GM12878 (cell line): Measurements from ENCODE around the gene OTOA. TPM values are rescaled to one million over a fixed set of nuclear protein-coding genes. Genes with fewer than 3 reads are reported as not detected.

Experiments
- ATAC-seq: fragments of 200-7000 bp; cut with Tn5 transposase; 3 replicates; pipeline ENCODE4 v1.9.1; 2020; ENCODE audit warnings: mild to moderate bottlenecking, moderate library complexity
- BruUV-seq: library from RNA; stranded (reverse); fragments of 400-500 nt; replicated peaks from 2 replicates; lab custom pipeline; 2021; lab: Mats Ljungman, UMichigan
- CTCF ChIA-PET: fragments of 300-600 bp; sonication (Branson Sonifier 250); formaldehyde crosslinking; extraction: SDS; loops from one replicate; lab custom pipeline; 2021; ENCODE audit warnings: inconsistent platforms; lab: Yijun Ruan, JAX
- POLR2A ChIA-PET: fragments of 350-600 bp; formaldehyde crosslinking; extraction: SDS; loops from one replicate; lab custom pipeline; 2021; ENCODE audit warnings: inconsistent platforms; lab: Charles Lee
- RAD21 ChIA-PET: fragments of 300-600 bp; sonication (Branson Sonifier 250); formaldehyde crosslinking; loops from one replicate; lab custom pipeline; 2023; ENCODE audit warnings: antibody characterized with exemption; ENCODE audit not compliant: unreplicated experiment; lab: Charles Lee
- SMC1A ChIA-PET: fragments of 300-600 bp; sonication (Branson Sonifier 250); formaldehyde crosslinking; loops from one replicate; lab custom pipeline; 2023; ENCODE audit not compliant: unreplicated experiment, uncharacterized antibody; lab: Charles Lee
- DNase-seq: peaks from one replicate; pipeline ENCODE4 v3.0.0-alpha.2; 2011; ENCODE audit warnings: low read depth, low spot score
- FAIRE-seq: peaks from 3 replicates; lab custom pipeline; 2011; peaks lifted over from hg19 to GRCh38; lab: Jason Lieb, UNC
- H2AFZ ChIP-seq: 2 replicates; pipeline ENCODE4 v1.6.0; 2011; ENCODE audit warnings: low read depth, low read length, control low read depth; ENCODE audit not compliant: control insufficient read depth
- H3K27ac ChIP-seq: 2 replicates; pipeline ENCODE4 v1.5.1; 2011; ENCODE audit warnings: control low read depth; ENCODE audit not compliant: control insufficient read depth, insufficient read depth
- H3K27me3 ChIP-seq, 2 experiments: replicated peaks in 1 of 2; 2 replicates each; pipeline versions ENCODE4 v1.6.0 to v1.6.1; 2011; ENCODE audit warnings: low read length in 1 of 2; ENCODE audit not compliant: control insufficient read depth in 2 of 2, insufficient read depth in 2 of 2
- H3K36me3 ChIP-seq, 2 experiments: 2 replicates each; pipeline ENCODE4 v1.5.1; 2011; ENCODE audit warnings: low read length in 1 of 2; ENCODE audit not compliant: control insufficient read depth in 2 of 2, insufficient read depth in 2 of 2
- H3K4me1 ChIP-seq: 2 replicates; pipeline ENCODE4 v1.6.1; 2011; ENCODE audit warnings: mild to moderate bottlenecking, low read length, moderate library complexity, mixed read lengths; ENCODE audit not compliant: control insufficient read depth, insufficient read depth
- H3K4me2 ChIP-seq: 2 replicates; pipeline ENCODE4 v1.6.0; 2011; ENCODE audit warnings: control low read depth; ENCODE audit not compliant: control insufficient read depth, insufficient read depth
- H3K4me3 ChIP-seq: fragments of 200-600 bp; sonication (generic); 2 replicates; pipeline ENCODE4 v1.5.1; 2016
- H3K79me2 ChIP-seq: 2 replicates; pipeline ENCODE4 v1.6.0; 2011; ENCODE audit warnings: low read length; ENCODE audit not compliant: control insufficient read depth, insufficient read depth
- H3K9ac ChIP-seq: 2 replicates; pipeline ENCODE4 v1.8.0; 2011; ENCODE audit warnings: low read length, control low read depth, mixed read lengths; ENCODE audit not compliant: control insufficient read depth, insufficient read depth
- H3K9me3 ChIP-seq: replicated peaks from 3 replicates; pipeline ENCODE4 v1.5.1; 2011; ENCODE audit warnings: mild to moderate bottlenecking, low read length; ENCODE audit not compliant: control insufficient read depth, insufficient read depth
- H4K20me1 ChIP-seq: 2 replicates; pipeline ENCODE4 v1.6.0; 2011; ENCODE audit not compliant: control insufficient read depth, insufficient read depth
- E2F8 ChIP-seq: fragments of 450-650 bp; IDR thresholded peaks from 2 replicates; pipeline ENCODE4 v1.6.1; 2018; ENCODE audit warnings: mild to moderate bottlenecking, low read depth, moderate library complexity; ENCODE audit not compliant: partially characterized antibody
- EGR1 ChIP-seq, 2 experiments: IDR thresholded peaks; 1 replicate in 1 of 2; 2 replicates in 1 of 2; pipeline ENCODE4 v1.6.1; 2011 to 2012; ENCODE audit warnings: low read depth in 2 of 2, low read length in 2 of 2, borderline replicate concordance in 1 of 2, mild to moderate bottlenecking in 1 of 2, moderate library complexity in 1 of 2
- ESRRA ChIP-seq: IDR thresholded peaks from 2 replicates; pipeline ENCODE4 v1.6.1; 2012; ENCODE audit warnings: mild to moderate bottlenecking, low read length, improper control_type of control experiment
- HDAC6 ChIP-seq: fragments of 200-600 bp; sonication (generic); IDR thresholded peaks from one replicate; pipeline ENCODE4 v1.8.0; 2017; ENCODE audit warnings: antibody characterized with exemption; ENCODE audit not compliant: unreplicated experiment
- IKZF1 ChIP-seq: fragments of 450-650 bp; conservative IDR thresholded peaks from 2 replicates; pipeline ENCODE4 v1.6.1; 2017; ENCODE audit warnings: antibody characterized with exemption, mild to moderate bottlenecking
- MEF2A ChIP-seq: IDR thresholded peaks from 2 replicates; pipeline ENCODE4 v1.6.1; 2011; ENCODE audit warnings: low read depth, mild to moderate bottlenecking, low read length, moderate library complexity; ENCODE audit not compliant: insufficient read depth
- POU2F2 ChIP-seq: IDR thresholded peaks from 3 replicates; pipeline ENCODE4 v1.6.1; 2011; ENCODE audit warnings: low read depth, mild to moderate bottlenecking, low read length, borderline replicate concordance
- SMAD5 ChIP-seq: IDR thresholded peaks from 2 replicates; pipeline ENCODE4 v1.6.1; 2016; ENCODE audit warnings: antibody characterized with exemption, low read depth
- SMC3 ChIP-seq: IDR thresholded peaks from 2 replicates; pipeline ENCODE4 v1.6.1; 2011; ENCODE audit warnings: low read length, improper control_type of control experiment, borderline replicate concordance
- SUPT20H ChIP-seq: IDR thresholded peaks from 2 replicates; pipeline ENCODE4 v1.6.1; 2011; ENCODE audit warnings: low read depth, mild to moderate bottlenecking, low read length, moderate library complexity, borderline replicate concordance; ENCODE audit not compliant: control insufficient read depth
- TCF7 ChIP-seq: IDR thresholded peaks from 2 replicates; pipeline ENCODE4 v1.6.1; 2014; ENCODE audit warnings: antibody characterized with exemption, borderline replicate concordance
- in situ Hi-C: fragments of 300-500 bp; cut with MboI; formaldehyde crosslinking; loops from 9 replicates; pipeline ENCODE4 v1.14.3; 2018; ENCODE audit warnings: mixed read lengths
- intact Hi-C: fragments of 100-400 bp; cut with micrococcal nuclease; formaldehyde crosslinking; loops from one replicate; pipeline ENCODE4 v1.14.2; 2022; ENCODE audit not compliant: unreplicated experiment
- polyA plus RNA-seq, 11 experiments: library from polyadenylated mRNA; depleted of rRNA in 4 of 11; unstranded in 6 of 11; stranded (reverse) in 5 of 11; fragments of >200 nt; fragmentation: Nextera tagmentation in 4 of 11; fragmentation: Illumina TruSeq in 1 of 11; extraction: Ambion mirVana in 4 of 11; extraction: Trizol in 1 of 11; gene quantifications; 1 replicate in 1 of 11; 2 replicates in 10 of 11; pipeline versions ENCODE4 v1.2.1 to v1.2.3, GENCODE V29; 2011 to 2016; ENCODE audit warnings: inconsistent platforms in 2 of 11, missing spikeins in 2 of 11, low read depth in 1 of 11
- total RNA-seq, 4 experiments: library from RNA; depleted of rRNA in 3 of 4; stranded (reverse); fragments of >200 nt in 3 of 4; fragmentation: Illumina TruSeq in 1 of 4; extraction: Trizol in 1 of 4; gene quantifications; 2 replicates each; pipeline versions ENCODE4 v1.2.1 to v1.2.3, GENCODE V29; 2013 to 2021
- TF ChIP-seq, protein P1 (sequence below): fragments of 450-650 bp; formaldehyde crosslinking; IDR thresholded peaks from 2 replicates; pipeline ENCODE4 v1.4.0; 2022; ENCODE audit warnings: mild to moderate bottlenecking, moderate library complexity

OTOA gene
- total and polyA plus RNA-seq, 10 of the 15 experiments (the other 5 are each of a cell fraction or from before 2014, with no cell fraction given), result 0.33 to 1.5 (median 0.61) TPM

GRCh38 chr16:21620592-21620991, 43.2 kb upstream of the OTOA start:
- H3K27me3 ChIP-seq, result no peaks in the 10 kb centered on the region
- H3K36me3 ChIP-seq, result no peaks in the 10 kb centered on the region; a peak in 2 of 4 replicates
- BruUV-seq, result no TSS peak
- ATAC-seq (no peak), DNase-seq (no peak)
- H3K79me2 ChIP-seq, result no peaks in the 10 kb centered on the region
- intact Hi-C loops, result no loop called here
- H3K4me1 ChIP-seq, result peaks cover 5% of the 10 kb centered on the region; the same call in 1 of the 2 replicates
- no peak overlapping the region for H3K4me2 ChIP-seq
- RAD21 ChIA-PET, result no interaction called here
- in situ Hi-C loops, result no loop called here
- no peak overlapping the region for H3K27ac ChIP-seq
- no peak overlapping the region for H3K9ac ChIP-seq
- TF ChIP-seq SMC3 (no peak), E2F8 (no peak), TCF7 (no peak), HDAC6 (no peak), EGR1 (IDR thresholded peaks at IDR 0.05; ENCODE audit: borderline replicate concordance in 1 of 2, low read depth in 2 of 2, low read length in 2 of 2) (no peak), MEF2A (no peak), SMAD5 (no peak), ESRRA (no peak), IKZF1 (no peak), POU2F2 (no peak), SUPT20H (no peak)
- TF ChIP-seq, protein P1, sequence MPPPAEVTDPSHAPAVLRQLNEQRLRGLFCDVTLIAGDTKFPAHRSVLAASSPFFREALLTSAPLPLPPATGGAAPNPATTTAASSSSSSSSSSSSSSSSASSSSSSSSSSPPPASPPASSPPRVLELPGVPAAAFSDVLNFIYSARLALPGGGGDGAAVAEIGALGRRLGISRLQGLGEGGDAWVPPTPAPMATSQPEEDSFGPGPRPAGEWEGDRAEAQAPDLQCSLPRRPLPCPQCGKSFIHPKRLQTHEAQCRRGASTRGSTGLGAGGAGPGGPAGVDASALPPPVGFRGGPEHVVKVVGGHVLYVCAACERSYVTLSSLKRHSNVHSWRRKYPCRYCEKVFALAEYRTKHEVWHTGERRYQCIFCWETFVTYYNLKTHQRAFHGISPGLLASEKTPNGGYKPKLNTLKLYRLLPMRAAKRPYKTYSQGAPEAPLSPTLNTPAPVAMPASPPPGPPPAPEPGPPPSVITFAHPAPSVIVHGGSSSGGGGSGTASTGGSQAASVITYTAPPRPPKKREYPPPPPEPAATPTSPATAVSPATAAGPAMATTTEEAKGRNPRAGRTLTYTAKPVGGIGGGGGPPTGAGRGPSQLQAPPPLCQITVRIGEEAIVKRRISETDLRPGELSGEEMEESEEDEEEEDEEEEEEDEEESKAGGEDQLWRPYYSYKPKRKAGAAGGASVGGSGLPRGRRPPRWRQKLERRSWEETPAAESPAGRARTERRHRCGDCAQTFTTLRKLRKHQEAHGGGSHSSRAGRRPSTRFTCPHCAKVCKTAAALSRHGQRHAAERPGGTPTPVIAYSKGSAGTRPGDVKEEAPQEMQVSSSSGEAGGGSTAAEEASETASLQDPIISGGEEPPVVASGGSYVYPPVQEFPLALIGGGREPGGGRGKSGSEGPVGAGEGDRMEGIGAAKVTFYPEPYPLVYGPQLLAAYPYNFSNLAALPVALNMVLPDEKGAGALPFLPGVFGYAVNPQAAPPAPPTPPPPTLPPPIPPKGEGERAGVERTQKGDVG (CRISPR knock-in tag), result no peak
- TF ChIP-seq, all 136 proteins: peak for 0
- no peaks in the 10 kb centered on the region for H4K20me1 ChIP-seq
- ChIA-PET SMC1A (interaction anchor here (1.3 to 2.0 kb wide), 3 partner anchors 9 to 17 kb away, joined by 3 to 5 read pairs (median 4); no protein-coding TSS in a partner anchor), POLR2A (no interaction called here), CTCF (interaction anchor here (0.8 to 1.6 kb wide), 5 partner anchors 8 to 37 kb away, joined by 3 to 5 read pairs (median 3); no protein-coding TSS in a partner anchor)
- no peaks in the 10 kb centered on the region for H3K9me3 ChIP-seq
- FAIRE-seq, result no peak
- no peak overlapping the region for H3K4me3 ChIP-seq
- no peak overlapping the region for H2AFZ ChIP-seq
